CD4-positive, alpha-beta T cell treated with Interleukin-15 for 4 hours (primary cell): ENCODE measurements around the gene KRT34.
A peak's percentile ranks its signal among the peaks of the same experiment; 100 is the strongest.
"Not testable (repeated sequence)": the region's sequence is repeated elsewhere in the genome, so short reads cannot be mapped to it uniquely, and the experiment has no call there.

Source experiments
- DNase-seq: peaks from one replicate; pipeline ENCODE4 v3.0.0-alpha.2; 2020; ENCODE audit warnings: low spot score

KRT34 gene

DNA sequence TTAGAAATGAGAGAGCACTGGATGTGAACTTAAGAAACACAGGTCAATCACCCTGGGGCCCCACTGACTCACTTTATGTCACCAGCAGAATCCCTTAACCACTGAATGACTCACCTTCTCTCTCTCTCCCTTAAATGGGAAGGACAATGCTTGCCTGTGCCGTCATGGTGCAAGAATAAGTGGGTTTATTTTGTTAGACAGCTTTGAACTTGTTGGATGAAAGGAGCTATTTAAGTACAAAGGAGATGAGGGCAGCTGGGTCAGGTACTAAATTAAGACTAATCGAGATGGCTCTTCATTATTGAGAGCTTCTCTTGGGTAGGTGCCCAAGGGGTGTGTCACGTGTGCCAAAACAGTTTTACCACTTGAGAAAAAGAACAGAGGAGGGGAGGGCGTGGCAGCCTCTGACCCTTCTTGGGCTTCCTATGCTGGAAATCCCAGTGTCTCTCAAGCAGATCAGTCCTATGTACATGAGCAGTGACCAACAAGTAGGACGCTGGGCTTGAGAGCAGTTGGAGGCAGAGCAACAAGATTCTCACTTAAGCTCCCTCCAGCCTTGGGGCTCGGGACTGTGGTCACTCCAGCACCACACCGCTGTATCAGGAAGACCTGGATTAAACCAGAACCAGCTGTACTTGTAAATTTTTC is 22.0 kb upstream of the KRT34 start:
- peak; percentile 67 for DNase-seq

DNA sequence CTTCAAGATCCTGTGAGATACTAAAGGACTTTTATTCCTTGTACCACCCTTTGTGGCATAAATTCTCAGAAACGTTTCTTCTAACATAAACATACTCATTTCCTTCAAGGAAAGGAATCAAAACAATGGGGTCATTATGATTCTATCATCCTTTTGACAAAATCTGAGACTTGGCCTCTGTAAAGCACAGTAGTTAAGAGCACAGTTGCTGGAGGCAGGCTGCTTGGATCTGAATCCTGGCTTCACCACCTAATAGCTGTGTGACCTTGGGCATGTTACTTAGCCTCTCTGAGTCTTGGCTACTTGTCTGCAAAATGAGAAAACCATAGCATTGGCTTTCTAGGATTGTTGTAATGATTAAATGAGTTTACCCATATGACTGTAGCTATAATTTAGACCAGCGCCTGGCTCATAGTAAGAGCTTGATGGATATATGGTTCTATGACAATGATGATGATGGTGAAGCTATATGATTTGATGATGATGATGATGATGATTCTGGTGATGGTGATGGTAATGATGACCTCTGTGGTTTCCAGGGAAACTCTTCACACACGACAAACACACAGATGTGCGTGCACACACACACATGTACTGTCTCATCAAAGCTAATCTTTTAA is 21.4 kb upstream of the KRT34 start:
- DNase-seq, result peak; percentile 17

DNA sequence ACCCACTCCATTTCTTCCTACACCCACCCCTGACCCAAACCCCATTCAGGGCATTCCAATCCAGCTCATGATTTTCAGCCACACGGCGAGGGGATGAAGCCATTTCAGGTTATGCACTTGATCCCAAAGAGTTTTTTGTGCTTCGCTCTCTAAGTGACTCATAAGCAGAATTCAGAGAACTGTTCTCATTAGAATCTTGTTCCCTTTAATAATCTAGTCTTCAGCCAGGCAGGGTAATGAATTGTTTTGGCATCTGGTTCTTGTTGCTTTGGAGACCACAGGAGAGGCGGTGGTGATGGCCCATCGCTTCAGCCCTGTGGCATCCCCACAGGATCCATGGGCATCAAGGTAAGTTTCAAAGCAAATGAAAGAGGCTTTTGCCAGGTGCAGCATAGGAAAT is 20.1 kb upstream of the KRT34 start:
- DNase-seq, result no peak

DNA sequence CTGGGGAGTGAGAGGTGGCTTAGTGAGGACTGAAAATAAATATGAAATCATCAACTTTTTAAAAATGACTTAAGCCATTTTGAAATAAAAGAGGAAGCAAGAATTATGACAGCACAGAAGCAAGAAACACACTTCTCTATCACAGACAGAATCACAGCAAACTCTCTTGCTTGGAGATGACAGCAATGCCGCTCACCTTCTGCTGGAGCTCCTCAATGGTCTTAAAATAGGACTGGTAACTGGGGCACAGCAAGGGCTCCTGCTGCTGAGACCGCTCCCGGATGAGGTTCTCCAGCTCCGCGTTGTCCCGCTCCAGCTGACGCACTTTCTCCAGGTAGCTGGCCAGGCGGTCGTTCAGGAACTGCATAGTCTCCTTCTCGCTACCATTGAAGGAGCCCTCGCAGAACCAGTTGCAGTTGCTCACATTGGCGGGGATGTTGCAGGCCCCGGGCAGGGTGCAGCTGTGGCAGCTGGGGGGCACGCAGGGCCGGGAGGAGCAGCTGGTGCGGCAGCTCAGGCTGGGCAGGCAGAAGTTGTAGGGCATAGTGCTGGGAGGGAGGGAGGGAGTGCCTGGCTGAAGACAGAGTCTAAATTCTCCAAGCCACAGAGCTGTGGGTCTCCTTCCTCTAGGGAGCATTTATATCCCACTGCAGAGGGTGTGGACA is 15.0 kb upstream of the KRT34 start, which contains the start of gene KRT31:
KRT31 (minus strand) TSS at position 613 of the 665 bp plus-strand sequence; CDS start at position 544, 69 bp downstream.
- no peak for DNase-seq

DNA sequence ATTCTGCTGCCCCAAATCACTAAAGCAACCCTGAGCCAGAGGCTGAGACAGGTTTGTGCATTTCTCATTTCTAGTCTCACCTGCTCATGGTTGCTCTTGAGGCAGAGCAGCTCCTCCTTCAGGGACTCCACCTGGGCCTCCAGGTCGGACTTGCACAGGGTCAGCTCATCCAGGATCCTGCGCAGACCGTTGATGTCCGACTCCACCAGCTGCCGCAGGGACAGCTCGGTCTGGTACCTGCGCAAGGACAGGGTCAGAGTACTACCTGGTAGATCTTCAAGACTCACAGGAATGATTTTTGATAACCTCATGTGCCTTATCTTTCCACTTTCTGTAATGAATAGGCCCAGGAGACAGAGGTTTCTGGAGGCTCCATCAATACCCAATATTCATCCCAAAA is 14.2 kb upstream of the KRT34 start:
- DNase-seq, result no peak

DNA sequence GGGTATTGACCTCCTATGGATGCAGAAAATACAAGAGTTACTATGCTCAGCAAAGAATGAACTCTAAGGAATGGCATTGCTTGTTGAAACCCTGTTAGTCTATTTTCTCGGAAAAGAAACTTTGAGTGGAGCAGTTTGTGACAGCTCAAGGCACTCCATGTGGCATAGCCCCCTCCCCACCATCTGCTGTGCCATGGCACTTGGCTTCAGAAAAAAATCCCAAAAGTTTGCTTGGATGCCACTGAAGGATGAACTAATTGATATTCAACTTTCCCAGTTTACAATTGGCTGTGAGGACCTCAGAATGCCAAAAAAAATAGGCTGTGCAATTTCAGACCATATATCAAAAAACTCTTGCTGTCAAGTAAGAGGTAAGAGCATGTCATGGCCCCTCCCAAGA is 13.5 kb upstream of the KRT34 start:
- DNase-seq, result no peak

DNA sequence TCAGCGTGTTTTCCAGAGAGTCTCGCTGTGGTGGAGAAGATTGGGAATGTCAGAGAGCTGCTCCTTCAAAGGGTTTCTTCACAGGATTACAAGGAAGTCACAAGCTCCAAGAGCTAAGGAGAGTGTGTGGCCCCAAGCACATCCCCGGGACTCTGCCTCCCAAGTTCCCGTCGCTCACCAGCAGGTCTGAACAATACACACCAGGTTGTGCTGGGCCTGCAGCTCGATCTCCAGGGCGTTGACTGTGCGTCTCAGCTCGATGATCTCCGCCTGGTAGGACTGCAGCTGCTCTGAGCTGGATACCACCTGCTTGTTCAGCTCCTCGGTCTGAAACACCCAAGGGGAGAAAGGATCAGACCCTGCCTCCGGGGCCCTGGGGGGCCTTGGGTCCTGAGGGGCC is 12.9 kb upstream of the KRT34 start:
- not testable (repeated sequence) for DNase-seq

DNA sequence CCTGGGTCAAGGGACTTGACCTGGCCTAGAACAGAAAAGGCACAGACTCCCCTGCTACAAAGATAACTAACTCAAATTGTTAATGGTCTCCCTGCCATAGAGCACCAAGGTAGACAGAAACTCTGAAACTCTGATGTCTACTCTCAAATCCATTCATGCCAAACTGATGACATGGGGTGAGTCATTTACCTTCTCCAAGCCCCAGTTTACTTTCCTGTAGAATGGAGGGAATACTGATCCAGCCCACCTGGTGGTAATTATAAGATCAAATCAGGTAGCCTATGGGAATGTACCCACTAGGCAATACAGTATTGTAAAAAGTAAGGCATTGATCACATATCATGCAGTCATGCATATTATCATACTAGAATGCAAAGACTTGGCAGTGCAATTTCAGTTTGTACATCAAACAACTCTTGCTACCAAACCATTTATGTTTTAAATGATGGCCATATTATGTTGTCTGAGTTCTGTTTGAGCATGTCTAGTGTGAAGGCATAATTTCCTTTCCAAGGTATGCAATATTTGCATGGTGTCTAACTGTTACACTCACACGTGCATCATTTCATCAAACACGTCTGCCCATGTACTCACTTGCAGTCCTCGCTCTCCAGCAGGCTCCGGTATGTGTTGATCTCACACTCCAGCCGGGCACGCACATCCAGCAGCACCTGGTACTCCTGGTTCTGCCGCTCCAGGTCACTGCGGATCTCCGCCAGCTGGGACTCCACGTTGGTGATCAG is 12.3 kb upstream of the KRT34 start:
- no peak for DNase-seq

DNA sequence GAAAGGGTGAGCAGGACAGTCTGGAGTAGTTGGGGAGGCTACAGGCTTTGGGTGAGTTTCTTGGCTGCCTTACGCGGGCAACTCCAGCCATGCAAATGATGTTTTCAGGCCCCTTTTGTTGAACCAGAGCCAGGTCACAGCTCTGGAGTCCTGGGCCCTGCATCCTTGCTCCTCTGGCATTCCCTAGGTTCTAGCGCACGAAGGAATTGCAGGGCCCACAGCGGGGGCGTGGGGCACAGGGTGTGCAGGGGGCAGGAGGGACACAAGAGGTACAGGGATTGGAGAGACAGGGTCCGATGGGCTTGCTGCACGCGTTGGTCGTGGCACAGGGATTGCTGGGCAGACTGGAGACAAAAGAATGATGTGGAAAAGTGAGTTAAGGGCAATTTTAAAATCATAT is 11.7 kb upstream of the KRT34 start:
- no peak for DNase-seq

DNA sequence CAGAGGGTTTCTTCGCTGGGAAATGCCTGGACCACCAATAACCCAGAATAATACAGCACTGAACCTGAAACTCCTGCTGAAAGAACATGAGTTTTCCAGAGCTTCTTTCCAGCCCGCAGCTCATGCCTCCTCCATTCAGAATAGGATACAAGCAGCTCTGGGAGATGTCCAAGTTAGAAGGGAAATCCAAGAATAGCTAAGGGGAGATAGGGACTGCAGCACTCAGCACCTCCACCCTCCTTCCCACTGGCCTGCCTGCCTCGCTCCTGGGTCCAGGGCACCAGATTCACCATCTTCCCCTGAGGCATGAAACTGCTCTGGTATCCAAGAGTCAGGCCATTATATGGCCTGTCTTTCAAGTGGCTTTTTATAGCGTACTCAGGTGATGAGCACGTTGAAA is 11.2 kb upstream of the KRT34 start:
- DNase-seq, result no peak

DNA sequence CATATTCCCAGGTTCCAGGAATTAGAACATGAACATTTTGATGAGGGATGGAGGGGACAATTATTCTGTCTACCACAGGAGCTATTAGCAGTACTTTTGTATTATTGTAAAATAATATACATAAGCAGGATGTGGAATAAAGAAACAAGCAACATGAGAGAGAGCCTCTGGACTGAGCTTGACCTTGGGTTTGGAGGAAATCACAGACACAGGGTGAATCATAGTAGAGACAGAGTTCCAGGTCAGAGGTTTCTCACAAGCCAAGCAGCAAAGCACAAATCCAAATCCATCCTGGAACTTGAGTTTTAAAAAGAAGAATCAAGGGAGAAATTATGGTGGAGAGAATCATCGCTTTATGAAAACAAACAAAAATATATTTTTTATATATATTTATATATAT is 10.2 kb upstream of the KRT34 start:
- no peak for DNase-seq

DNA sequence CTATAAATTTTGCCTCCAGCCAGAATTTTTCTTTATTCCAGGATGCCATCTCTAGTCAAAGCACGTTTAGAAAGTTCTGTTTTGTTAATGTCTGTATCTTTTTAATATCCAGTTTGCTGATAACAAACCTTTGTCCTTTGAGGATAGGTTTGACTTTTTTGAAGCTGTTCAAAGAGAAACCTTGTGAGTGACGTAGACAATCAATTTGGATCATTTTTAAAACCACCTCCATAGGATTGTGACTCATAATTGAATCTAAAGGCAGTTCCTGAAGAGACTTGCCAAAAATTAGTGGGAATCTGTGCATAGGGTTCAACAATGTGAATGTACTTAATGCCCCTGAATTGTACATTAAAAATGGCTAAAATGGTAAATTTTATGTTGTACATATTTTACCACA is 9.4 kb upstream of the KRT34 start:
- DNase-seq, result no peak

DNA sequence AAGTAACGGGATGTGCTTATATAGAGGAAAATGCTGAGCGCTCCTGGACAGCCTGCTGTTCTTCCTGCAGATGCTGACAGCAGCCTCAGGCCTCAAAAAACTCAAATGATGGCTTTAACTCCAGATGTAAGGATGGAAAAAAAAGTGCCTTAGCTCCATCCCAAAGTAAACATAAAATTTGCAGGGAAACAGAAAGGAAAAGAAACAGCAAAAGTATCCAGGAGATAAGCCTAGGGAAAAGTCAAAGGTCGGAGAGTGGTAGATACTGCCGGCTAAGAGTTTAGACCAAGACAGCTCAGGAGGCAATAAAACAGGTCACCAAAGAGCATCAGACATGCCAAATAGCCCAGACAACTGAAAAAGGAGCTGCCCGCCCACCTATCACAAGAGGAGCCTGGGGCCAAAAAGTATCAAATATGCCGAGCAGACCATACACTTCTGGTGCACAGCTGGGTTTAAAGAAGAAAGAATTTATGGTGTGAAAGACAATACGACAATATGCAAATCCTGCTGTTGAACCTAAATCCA is 8.4 kb upstream of the KRT34 start:
- no peak for DNase-seq

DNA sequence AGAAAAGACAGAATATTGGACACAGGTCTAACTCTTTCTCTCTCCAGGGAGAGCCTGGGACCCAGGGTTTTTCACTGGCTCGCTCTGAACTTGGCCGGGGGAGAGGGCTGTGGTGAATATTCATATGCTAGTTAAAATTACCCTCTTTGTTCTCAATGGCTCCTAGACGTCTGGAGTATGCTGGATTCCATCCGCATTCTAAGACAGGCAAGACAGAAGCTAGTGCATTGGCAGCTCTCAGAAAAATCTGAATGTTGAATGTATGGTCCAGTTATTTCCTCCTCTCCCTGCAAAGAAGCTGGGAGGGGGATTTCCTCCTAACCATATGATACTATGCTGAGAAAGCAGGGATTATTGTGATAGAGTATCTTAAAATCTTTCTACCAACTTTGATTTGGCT is 5.6 kb upstream of the KRT34 start:
- DNase-seq, result no peak

DNA sequence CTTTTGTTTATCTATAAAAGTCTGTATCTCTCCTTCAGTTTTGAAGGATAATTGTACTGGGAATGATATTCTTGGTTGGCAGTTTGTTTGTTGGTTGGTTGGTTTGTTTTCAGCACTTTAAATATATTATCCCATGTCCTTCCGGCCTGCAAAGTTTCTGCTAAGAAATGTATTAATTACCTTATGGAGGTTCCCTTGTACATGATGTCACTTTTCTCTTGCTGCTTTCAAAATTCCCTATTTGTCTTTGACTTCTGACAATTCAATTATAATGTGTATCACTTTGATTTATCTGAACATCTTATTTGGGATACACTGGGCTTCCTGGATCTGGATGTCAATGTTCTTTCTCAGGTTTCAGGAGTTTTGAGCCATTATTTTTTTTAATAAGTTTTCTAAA is 4.1 kb upstream of the KRT34 start:
- no peak for DNase-seq

DNA sequence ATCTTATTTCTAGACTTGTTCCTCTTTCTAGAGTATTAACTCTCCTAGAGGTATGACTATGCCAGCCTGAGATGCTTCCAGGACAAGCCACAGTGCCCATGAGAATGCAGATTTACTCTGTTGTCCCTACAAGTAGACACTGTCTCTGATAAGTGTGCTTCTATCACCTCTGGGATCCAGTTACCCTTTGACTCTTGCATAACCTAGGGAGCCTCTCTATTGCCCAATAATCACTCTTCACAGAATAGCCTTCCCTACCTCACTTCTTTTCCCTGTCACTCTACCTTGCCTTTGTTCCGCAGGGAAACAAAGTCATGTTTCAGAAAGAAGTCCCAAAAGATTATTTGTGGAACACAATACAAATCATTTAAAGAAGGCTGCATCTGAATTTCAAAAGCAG is 1.6 kb upstream of the KRT34 start:
- no peak for DNase-seq

DNA sequence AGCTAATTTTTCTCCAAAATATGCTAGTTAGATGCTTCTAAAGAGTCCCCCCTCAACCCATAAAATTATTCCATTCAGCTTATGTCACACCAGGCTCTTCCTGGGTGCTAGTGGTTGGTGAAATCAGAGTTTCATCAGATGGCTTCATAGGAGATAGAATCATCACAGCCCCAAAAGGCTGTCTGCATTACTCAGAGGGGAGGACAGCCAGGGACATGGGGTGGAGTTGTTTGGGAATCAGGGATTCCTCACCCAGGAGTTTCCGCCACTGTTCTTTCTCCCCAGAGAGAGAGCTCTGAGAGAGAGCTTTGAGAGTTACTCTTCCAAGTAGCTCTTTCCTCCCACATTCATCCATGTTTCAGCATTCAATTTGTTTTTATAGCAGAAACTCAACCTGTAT is 288 bp upstream of the KRT34 start:
- no peak for DNase-seq

DNA sequence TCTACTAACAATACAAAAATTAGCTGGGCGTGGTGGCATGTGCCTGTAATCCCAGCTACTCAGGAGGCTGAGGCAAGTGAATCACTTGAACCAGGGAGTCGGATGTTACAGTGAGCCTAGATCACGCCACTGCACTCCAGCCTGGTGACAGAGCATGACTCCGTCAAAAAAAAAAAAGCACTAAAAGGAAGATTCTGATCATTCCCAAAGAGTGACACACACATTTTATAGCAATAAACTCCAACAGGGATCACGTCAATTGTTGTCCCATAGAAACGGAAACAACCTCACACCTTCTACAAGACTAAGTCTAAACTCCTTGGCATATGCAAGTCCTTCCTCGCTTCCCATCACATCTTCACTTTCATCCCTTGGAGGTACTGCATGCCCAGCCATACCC is 2.0 kb downstream of the KRT34 start:
- not testable (repeated sequence) for DNase-seq

DNA sequence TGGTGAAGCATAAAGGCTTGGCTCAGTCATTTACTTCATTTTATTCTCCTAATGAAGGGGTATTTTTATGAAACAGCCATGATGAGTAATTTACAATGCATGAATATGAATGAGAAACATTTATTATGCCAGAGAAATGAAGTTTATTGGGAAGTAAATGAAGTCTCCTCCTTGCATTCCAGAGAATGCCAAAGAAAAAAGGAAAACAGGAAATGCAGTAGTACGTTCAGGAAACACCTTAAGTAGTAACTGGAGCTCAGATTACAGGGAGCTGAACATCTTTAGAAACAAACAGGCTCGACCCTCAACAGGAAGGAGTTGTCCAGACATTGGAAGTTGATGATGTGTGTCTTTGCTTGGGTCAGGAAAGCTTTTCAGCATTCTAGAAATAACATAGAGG is 4.6 kb downstream of the KRT34 start:
- DNase-seq, result no peak

DNA sequence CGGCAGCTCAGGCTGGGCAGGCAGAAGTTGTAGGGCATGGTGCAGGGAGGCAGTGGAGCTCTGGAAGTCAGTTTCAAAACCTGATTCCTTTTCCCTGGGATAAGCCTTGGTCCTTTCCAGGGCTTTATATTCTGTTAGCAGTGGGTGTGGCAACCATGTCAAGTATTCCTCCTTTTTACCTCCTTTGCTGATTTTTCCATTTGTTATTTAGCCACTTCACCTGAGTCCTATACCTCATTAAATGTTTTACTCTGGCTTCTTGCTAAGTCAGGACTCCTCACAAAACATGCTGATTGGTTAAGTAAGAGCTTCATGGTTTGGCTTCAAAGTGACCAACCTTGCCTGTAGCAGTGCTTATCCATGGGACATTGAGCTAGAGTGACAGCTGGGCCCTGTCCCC is 12.4 kb downstream of the KRT34 start, which contains the start of gene KRT33B:
KRT33B (minus strand) TSS at position 101 of the 400 bp plus-strand sequence; CDS start at position 38, 63 bp downstream.
- no peak for DNase-seq

DNA sequence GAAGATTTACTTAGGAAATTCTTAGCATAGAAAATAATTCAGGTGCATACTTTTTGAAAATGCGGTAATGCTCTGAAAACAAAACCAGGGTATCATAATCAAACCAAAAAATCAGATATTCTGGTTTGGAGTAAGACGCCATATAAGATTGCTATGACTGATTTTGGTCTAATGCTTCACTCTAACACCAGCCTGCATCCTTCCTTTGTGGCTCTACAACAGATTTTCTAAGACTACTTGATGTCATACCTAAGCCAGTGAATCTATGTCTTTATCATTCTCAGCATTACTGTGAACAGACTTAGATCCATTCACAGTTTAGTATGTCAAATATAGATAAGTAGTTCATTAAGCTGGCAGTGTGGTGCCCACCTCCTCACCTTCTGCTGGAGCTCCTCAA is 13.1 kb downstream of the KRT34 start:
- no peak for DNase-seq

DNA sequence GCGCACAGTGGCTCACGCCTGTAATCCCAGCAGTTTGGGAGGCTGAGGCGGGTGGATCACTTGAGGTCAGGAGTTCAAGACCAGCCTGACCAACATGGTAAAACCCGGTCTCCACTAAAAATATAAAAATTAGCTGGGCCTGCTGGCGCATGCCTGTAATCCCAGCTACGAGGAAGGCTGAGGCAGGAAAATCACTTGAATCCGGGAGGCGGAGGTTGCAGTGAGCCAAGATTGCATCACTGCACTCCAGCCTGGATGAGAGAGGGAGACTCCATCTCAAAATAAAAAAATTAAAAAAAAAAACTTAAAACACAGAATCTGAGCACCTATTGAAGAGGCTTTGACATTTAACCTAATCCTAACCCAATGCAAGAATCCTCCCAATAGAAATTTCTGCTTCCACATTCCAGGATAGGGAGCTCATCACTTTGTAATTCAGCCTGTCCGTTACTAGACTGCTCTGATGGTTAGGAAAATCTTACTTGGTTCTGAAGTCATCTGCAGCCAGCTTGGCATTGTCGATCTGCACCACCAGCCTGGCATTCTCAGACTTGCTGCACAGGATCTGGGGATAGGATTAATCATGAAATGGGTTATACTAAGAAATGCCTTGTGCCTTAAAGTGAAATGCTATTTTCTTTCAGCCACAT is 14.6 kb downstream of the KRT34 start:
- DNase-seq, result no peak
